RWPE2 (cell line): Measurements from ENCODE around the gene OPRL1.

ENCODE experiments used
- ATAC-seq: fragments of 200-7000 bp; cut with Tn5 transposase; 3 replicates; pipeline ENCODE4 v1.9.1; 2021; ENCODE audit warnings: low read depth
- DNase-seq: peaks from one replicate; pipeline ENCODE4 v3.0.0-alpha.2; 2020; ENCODE audit warnings: low spot score
- H3K27ac ChIP-seq: fragments of 450-650 bp; 2 replicates; pipeline ENCODE4 v1.5.1; 2017; ENCODE audit warnings: mild to moderate bottlenecking; ENCODE audit not compliant: poor library complexity, severe bottlenecking
- H3K27me3 ChIP-seq: fragments of 250-450 bp; sonication (Bioruptor Pico); 2 replicates; pipeline ENCODE4 v1.5.1; 2021; ENCODE audit warnings: mild to moderate bottlenecking, moderate library complexity; ENCODE audit not compliant: insufficient read depth, poor library complexity, severe bottlenecking
- H3K36me3 ChIP-seq: fragments of 250-450 bp; sonication (Bioruptor Pico); 2 replicates; pipeline ENCODE4 v1.5.1; 2020; ENCODE audit warnings: low read depth, mild to moderate bottlenecking, moderate library complexity
- H3K4me1 ChIP-seq: fragments of 250-450 bp; sonication (Bioruptor Pico); 2 replicates; pipeline ENCODE4 v1.5.1; 2021; ENCODE audit warnings: mild to moderate bottlenecking, moderate library complexity; ENCODE audit not compliant: insufficient read depth, poor library complexity, severe bottlenecking
- H3K4me3 ChIP-seq: fragments of 250-450 bp; sonication (Bioruptor Pico); 2 replicates; pipeline ENCODE4 v1.5.1; 2021; ENCODE audit warnings: mild to moderate bottlenecking, moderate library complexity; ENCODE audit not compliant: severe bottlenecking
- H3K9me3 ChIP-seq: fragments of 250-450 bp; sonication (Bioruptor Pico); 2 replicates; pipeline ENCODE4 v1.5.1; 2021; ENCODE audit warnings: mild to moderate bottlenecking, moderate library complexity; ENCODE audit not compliant: severe bottlenecking
- CTCF ChIP-seq: fragments of 450-650 bp; IDR thresholded peaks from one replicate; pipeline ENCODE4 v1.5.1; 2017; ENCODE audit warnings: mild to moderate bottlenecking, moderate library complexity; ENCODE audit not compliant: poor library complexity, severe bottlenecking

OPRL1 gene

GRCh38 chr20:64056639-64056888, 23.3 kb upstream of the OPRL1 start:
- Histone ChIP-seq H3K4me3 (no peak overlapping the region), H3K27me3 (peaks cover under 1% of the 10 kb centered on the region), H3K27ac (no peak overlapping the region), H3K4me1 (no peaks in the 10 kb centered on the region), H3K36me3 (no peaks in the 10 kb centered on the region), H3K9me3 (no peaks in the 10 kb centered on the region)
- TF ChIP-seq CTCF: no peak
- DNase-seq (peak; percentile 81), ATAC-seq (no peak)

- Histone ChIP-seq H3K9me3 (no peaks in the 10 kb centered on the region), H3K4me3 (no peak overlapping the region), H3K36me3 (no peaks in the 10 kb centered on the region), H3K27ac (no peak overlapping the region), H3K4me1 (no peaks in the 10 kb centered on the region), H3K27me3 (no peaks in the 10 kb centered on the region)
- no peak for TF ChIP-seq CTCF
- ATAC-seq (no peak), DNase-seq (peak; percentile 82)
Observed at GRCh38 chr20:64056889-64057627, 22.8 kb upstream of the OPRL1 start.

GRCh38 chr20:64057628-64058498, 22.0 kb upstream of the OPRL1 start:
- ATAC-seq: peak; percentile 69
- H3K27ac ChIP-seq: no peak overlapping the region

GRCh38 chr20:64058536-64058935, 21.3 kb upstream of the OPRL1 start:
- TF ChIP-seq CTCF: no peak
- Histone ChIP-seq H3K27ac (no peak overlapping the region), H3K9me3 (no peaks in the 10 kb centered on the region), H3K27me3 (no peaks in the 10 kb centered on the region), H3K4me3 (no peak overlapping the region), H3K36me3 (no peaks in the 10 kb centered on the region), H3K4me1 (no peaks in the 10 kb centered on the region)
- DNase-seq: no peak
- ATAC-seq: no peak

More at GRCh38 chr20:64057628-64058498, 22.0 kb upstream of the OPRL1 start:
- peak; percentile 100 for TF ChIP-seq CTCF
- no peaks in the 10 kb centered on the region for H3K9me3 ChIP-seq
- peak; percentile 97 for DNase-seq
- H3K4me1 ChIP-seq: no peaks in the 10 kb centered on the region
- H3K36me3 ChIP-seq: no peaks in the 10 kb centered on the region
- H3K27me3 ChIP-seq: no peaks in the 10 kb centered on the region
- no peak overlapping the region for H3K4me3 ChIP-seq

- H3K27ac ChIP-seq: peak overlapping the region; percentile 62
- H3K36me3 ChIP-seq: no peaks in the 10 kb centered on the region
- no peak for TF ChIP-seq CTCF
- H3K27me3 ChIP-seq: no peaks in the 10 kb centered on the region
- peaks cover 30% of the 10 kb centered on the region for H3K4me1 ChIP-seq
- no peaks in the 10 kb centered on the region for H3K9me3 ChIP-seq
- no peak for DNase-seq
- no peak for ATAC-seq
- H3K4me3 ChIP-seq: peak overlapping the region; percentile 92
Observed at GRCh38 chr20:64062276-64062595, 17.6 kb upstream of the OPRL1 start.
